GM12878 (cell line): ENCODE data around the gene FERMT2. TPM values are rescaled to one million over a fixed set of nuclear protein-coding genes. Genes with fewer than 3 reads are reported as not detected.

Source experiments
- ATAC-seq: fragments of 200-7000 bp; cut with Tn5 transposase; 3 replicates; pipeline ENCODE4 v1.9.1; 2020; ENCODE audit warnings: mild to moderate bottlenecking, moderate library complexity
- BruUV-seq: library from RNA; stranded (reverse); fragments of 400-500 nt; replicated peaks from 2 replicates; lab custom pipeline; 2021; lab: Mats Ljungman, UMichigan
- CTCF ChIA-PET: fragments of 300-600 bp; sonication (Branson Sonifier 250); formaldehyde crosslinking; extraction: SDS; loops from one replicate; lab custom pipeline; 2021; ENCODE audit warnings: inconsistent platforms; lab: Yijun Ruan, JAX
- POLR2A ChIA-PET: fragments of 350-600 bp; formaldehyde crosslinking; extraction: SDS; loops from one replicate; lab custom pipeline; 2021; ENCODE audit warnings: inconsistent platforms; lab: Charles Lee
- RAD21 ChIA-PET: fragments of 300-600 bp; sonication (Branson Sonifier 250); formaldehyde crosslinking; loops from one replicate; lab custom pipeline; 2023; ENCODE audit warnings: antibody characterized with exemption; ENCODE audit not compliant: unreplicated experiment; lab: Charles Lee
- SMC1A ChIA-PET: fragments of 300-600 bp; sonication (Branson Sonifier 250); formaldehyde crosslinking; loops from one replicate; lab custom pipeline; 2023; ENCODE audit not compliant: unreplicated experiment, uncharacterized antibody; lab: Charles Lee
- DNase-seq: peaks from one replicate; pipeline ENCODE4 v3.0.0-alpha.2; 2011; ENCODE audit warnings: low read depth, low spot score
- FAIRE-seq: peaks from 3 replicates; lab custom pipeline; 2011; peaks lifted over from hg19 to GRCh38; lab: Jason Lieb, UNC
- H2AFZ ChIP-seq: 2 replicates; pipeline ENCODE4 v1.6.0; 2011; ENCODE audit warnings: low read depth, low read length, control low read depth; ENCODE audit not compliant: control insufficient read depth
- H3K27ac ChIP-seq: 2 replicates; pipeline ENCODE4 v1.5.1; 2011; ENCODE audit warnings: control low read depth; ENCODE audit not compliant: control insufficient read depth, insufficient read depth
- H3K27me3 ChIP-seq, 2 experiments: replicated peaks in 1 of 2; 2 replicates each; pipeline versions ENCODE4 v1.6.0 to v1.6.1; 2011; ENCODE audit warnings: low read length in 1 of 2; ENCODE audit not compliant: control insufficient read depth in 2 of 2, insufficient read depth in 2 of 2
- H3K36me3 ChIP-seq, 2 experiments: 2 replicates each; pipeline ENCODE4 v1.5.1; 2011; ENCODE audit warnings: low read length in 1 of 2; ENCODE audit not compliant: control insufficient read depth in 2 of 2, insufficient read depth in 2 of 2
- H3K4me1 ChIP-seq: 2 replicates; pipeline ENCODE4 v1.6.1; 2011; ENCODE audit warnings: mild to moderate bottlenecking, low read length, moderate library complexity, mixed read lengths; ENCODE audit not compliant: control insufficient read depth, insufficient read depth
- H3K4me2 ChIP-seq: 2 replicates; pipeline ENCODE4 v1.6.0; 2011; ENCODE audit warnings: control low read depth; ENCODE audit not compliant: control insufficient read depth, insufficient read depth
- H3K4me3 ChIP-seq: fragments of 200-600 bp; sonication (generic); 2 replicates; pipeline ENCODE4 v1.5.1; 2016
- H3K79me2 ChIP-seq: 2 replicates; pipeline ENCODE4 v1.6.0; 2011; ENCODE audit warnings: low read length; ENCODE audit not compliant: control insufficient read depth, insufficient read depth
- H3K9ac ChIP-seq: 2 replicates; pipeline ENCODE4 v1.8.0; 2011; ENCODE audit warnings: low read length, control low read depth, mixed read lengths; ENCODE audit not compliant: control insufficient read depth, insufficient read depth
- H3K9me3 ChIP-seq: replicated peaks from 3 replicates; pipeline ENCODE4 v1.5.1; 2011; ENCODE audit warnings: mild to moderate bottlenecking, low read length; ENCODE audit not compliant: control insufficient read depth, insufficient read depth
- H4K20me1 ChIP-seq: 2 replicates; pipeline ENCODE4 v1.6.0; 2011; ENCODE audit not compliant: control insufficient read depth, insufficient read depth
- CTCF ChIP-seq, 3 experiments: IDR thresholded peaks in 2 of 3; conservative IDR thresholded peaks in 1 of 3; 2 replicates each; pipeline ENCODE4 v1.5.1; 2011; ENCODE audit warnings: low read depth in 3 of 3, low read length in 3 of 3, mild to moderate bottlenecking in 3 of 3, control low read depth in 2 of 3, moderate library complexity in 2 of 3, inconsistent platforms in 1 of 3, mixed read lengths in 1 of 3; ENCODE audit not compliant: control insufficient read depth in 2 of 3, insufficient read depth in 1 of 3; ENCODE audit errors: extremely low read depth in 1 of 3
- E4F1 ChIP-seq: fragments of 450-650 bp; IDR thresholded peaks from 2 replicates; pipeline ENCODE4 v1.6.1; 2018; ENCODE audit warnings: borderline replicate concordance, mild to moderate bottlenecking; ENCODE audit not compliant: partially characterized antibody
- ETV6 ChIP-seq, 2 experiments: fragments of 450-650 bp in 1 of 2; IDR thresholded peaks in 1 of 2; conservative IDR thresholded peaks in 1 of 2; 2 replicates each; pipeline ENCODE4 v1.6.1; 2014; ENCODE audit warnings: antibody characterized with exemption in 1 of 2, borderline replicate concordance in 1 of 2, low read depth in 1 of 2, mild to moderate bottlenecking in 1 of 2, moderate library complexity in 1 of 2
- MEF2A ChIP-seq: IDR thresholded peaks from 2 replicates; pipeline ENCODE4 v1.6.1; 2011; ENCODE audit warnings: low read depth, mild to moderate bottlenecking, low read length, moderate library complexity; ENCODE audit not compliant: insufficient read depth
- MXI1 ChIP-seq: fragments of 150-350 bp; IDR thresholded peaks from 2 replicates; pipeline ENCODE4 v1.6.1; 2011; ENCODE audit warnings: low read depth, mild to moderate bottlenecking, inconsistent platforms, low read length, improper control_type of control experiment
- MYC ChIP-seq: IDR thresholded peaks from 2 replicates; pipeline ENCODE4 v1.6.1; 2011; ENCODE audit warnings: mild to moderate bottlenecking, low read length, moderate library complexity, inconsistent platforms; ENCODE audit not compliant: insufficient read depth, insufficient replicate concordance, insufficient read length, severe bottlenecking
- NBN ChIP-seq: fragments of 450-650 bp; IDR thresholded peaks from 2 replicates; pipeline ENCODE4 v1.6.1; 2016
- NR2C1 ChIP-seq: fragments of 450-650 bp; IDR thresholded peaks from 2 replicates; pipeline ENCODE4 v1.6.1; 2017; ENCODE audit warnings: antibody characterized with exemption, mild to moderate bottlenecking, moderate library complexity
- SMAD1 ChIP-seq: fragments of 450-650 bp; IDR thresholded peaks from 2 replicates; pipeline ENCODE4 v1.6.1; 2018; ENCODE audit warnings: mild to moderate bottlenecking, low read depth; ENCODE audit not compliant: partially characterized antibody
- STAT3 ChIP-seq: IDR thresholded peaks from 2 replicates; pipeline ENCODE4 v1.6.1; 2011; ENCODE audit warnings: low read depth, low read length, improper control_type of control experiment
- TARDBP ChIP-seq: IDR thresholded peaks from 2 replicates; pipeline ENCODE4 v1.6.1; 2016; ENCODE audit warnings: borderline replicate concordance
- ZBTB11 ChIP-seq: fragments of 450-650 bp; formaldehyde crosslinking; IDR thresholded peaks from 2 replicates; pipeline ENCODE4 v1.5.0; 2022; ENCODE audit warnings: mild to moderate bottlenecking, missing genetic modification characterization
- ZNF274 ChIP-seq: IDR thresholded peaks from one replicate; pipeline ENCODE4 v1.8.0; 2011; ENCODE audit not compliant: insufficient read length, insufficient read depth
- ZNF384 ChIP-seq: IDR thresholded peaks from 2 replicates; pipeline ENCODE4 v1.6.1; 2012; ENCODE audit warnings: low read depth, mild to moderate bottlenecking, low read length, improper control_type of control experiment, borderline replicate concordance
- WGBS: methylation state at CpG from one replicate; pipeline ENCODE4 v1.1.6; 2016; ENCODE audit warnings: low lambda C conversion rate; ENCODE audit not compliant: insufficient replicate concordance, insufficient coverage; ENCODE audit errors: missing lambda C conversion rate; 5-methylcytosine and 5-hydroxymethylcytosine counted together
- in situ Hi-C: fragments of 300-500 bp; cut with MboI; formaldehyde crosslinking; loops from 9 replicates; pipeline ENCODE4 v1.14.3; 2018; ENCODE audit warnings: mixed read lengths
- intact Hi-C: fragments of 100-400 bp; cut with micrococcal nuclease; formaldehyde crosslinking; loops from one replicate; pipeline ENCODE4 v1.14.2; 2022; ENCODE audit not compliant: unreplicated experiment
- polyA plus RNA-seq, 11 experiments: library from polyadenylated mRNA; depleted of rRNA in 4 of 11; unstranded in 6 of 11; stranded (reverse) in 5 of 11; fragments of >200 nt; fragmentation: Nextera tagmentation in 4 of 11; fragmentation: Illumina TruSeq in 1 of 11; extraction: Ambion mirVana in 4 of 11; extraction: Trizol in 1 of 11; gene quantifications; 1 replicate in 1 of 11; 2 replicates in 10 of 11; pipeline versions ENCODE4 v1.2.1 to v1.2.3, GENCODE V29; 2011 to 2016; ENCODE audit warnings: inconsistent platforms in 2 of 11, missing spikeins in 2 of 11, low read depth in 1 of 11
- total RNA-seq, 4 experiments: library from RNA; depleted of rRNA in 3 of 4; stranded (reverse); fragments of >200 nt in 3 of 4; fragmentation: Illumina TruSeq in 1 of 4; extraction: Trizol in 1 of 4; gene quantifications; 2 replicates each; pipeline versions ENCODE4 v1.2.1 to v1.2.3, GENCODE V29; 2013 to 2021

FERMT2 gene
- total and polyA plus RNA-seq, 10 of the 15 experiments (the other 5 are each of a cell fraction or from before 2014, with no cell fraction given) = 4.9 to 35.5 (median 19.5) TPM

- Histone ChIP-seq H3K4me3 (no peak overlapping the region), H3K36me3 (no peaks in the 10 kb centered on the region), H3K27ac (no peak overlapping the region), H3K4me1 (no peaks in the 10 kb centered on the region), H2AFZ (no peak overlapping the region), H3K27me3 (no peaks in the 10 kb centered on the region), H3K4me2 (no peak overlapping the region), H3K9me3 (no peaks in the 10 kb centered on the region), H4K20me1 (no peaks in the 10 kb centered on the region), H3K9ac (no peak overlapping the region), H3K79me2 (no peaks in the 10 kb centered on the region)
- ChIA-PET RAD21 (interaction anchor here (0.6 kb wide), 2 partner anchors 9 to 939 kb away, joined by 3 to 4 read pairs; no protein-coding TSS in a partner anchor), POLR2A (no interaction called here), SMC1A (interaction anchor here (0.7 to 2.4 kb wide), 5 partner anchors 10 to 471 kb away, joined by 3 to 11 read pairs (median 3); no protein-coding TSS in a partner anchor), CTCF (interaction anchor here (0.6 to 1.3 kb wide), 6 partner anchors 9 to 126 kb away, joined by 3 to 5 read pairs (median 3); no protein-coding TSS in a partner anchor)
- TF ChIP-seq NR2C1 (no peak), MYC (no peak), ZNF274 (no peak), TARDBP (no peak), STAT3 (no peak), E4F1 (no peak), ETV6 (conservative IDR thresholded peaks at IDR 0.05 in 1 of 2, IDR thresholded peaks at IDR 0.05 in 1 of 2; ENCODE audit: borderline replicate concordance in 1 of 2, low read depth in 1 of 2) (no peak), NBN (no peak), SMAD1 (no peak), ZNF384 (no peak), ZBTB11 (CRISPR knock-in tag) (no peak), CTCF (IDR thresholded peaks at IDR 0.05 in 2 of 3, conservative IDR thresholded peaks at IDR 0.05 in 1 of 3; ENCODE audit: control insufficient read depth in 2 of 3, extremely low read depth in 1 of 3, insufficient read depth in 1 of 3, low read depth in 3 of 3, low read length in 3 of 3) (no peak), MXI1 (no peak), MEF2A (no peak)
- ATAC-seq = no peak
- 0% methylated on average over 1 of the region's 1 CpG for WGBS
- DNase-seq = no peak
- in situ Hi-C loops = no loop called here
- intact Hi-C loops = no loop called here
- BruUV-seq = no TSS peak
- FAIRE-seq = no peak
These were observed 116.4 kb downstream of the FERMT2 start for GRCh38 chr14:52834440-52834842.
